ENCODE measurements around the gene RIN2. TPM values are rescaled to one million over a fixed set of nuclear protein-coding genes. Genes with fewer than 3 reads are reported as not detected.

The RIN2 gene
- total and polyA plus RNA-seq, 2 of the 13 experiments (the other 11 are each of a cell fraction or from before 2014, with no cell fraction given), result 2.5 to 5.1 TPM

DNA sequence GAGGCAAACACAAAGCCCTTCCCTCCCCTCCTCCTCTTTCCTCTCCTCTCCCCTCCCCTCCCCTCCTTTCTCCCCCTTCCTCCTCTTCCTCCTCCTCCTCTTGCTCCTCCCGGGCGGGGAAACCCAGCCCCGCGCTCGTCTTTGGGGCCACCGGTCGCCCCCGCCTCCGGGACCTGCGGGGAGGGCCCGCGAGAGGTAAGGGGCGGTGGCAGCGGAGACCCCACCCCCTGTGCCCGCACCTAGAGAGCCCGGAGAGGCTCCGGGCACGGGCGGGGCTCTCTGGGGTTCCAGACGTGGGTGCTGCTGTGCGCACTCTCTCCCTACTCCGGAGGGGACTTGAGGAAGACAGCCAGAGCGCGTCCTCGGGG, at the start of gene RIN2 (continued):
- TF ChIP-seq ZNF589 (CRISPR knock-in tag; conservative IDR thresholded peaks at IDR 0.05) (0 out of 2 replicates have a peak, but pooled peaks have one; percentile 37), ZSCAN25 (CRISPR knock-in tag; IDR thresholded peaks at IDR 0.05) (peak; percentile 50; the same call in 1 of the 2 replicates), DNMT3B (CRISPR knock-in tag; conservative IDR thresholded peaks at IDR 0.05) (no peak; the same call in 1 of the 2 replicates), HNRNPL (IDR thresholded peaks at IDR 0.05; ENCODE audit: low read depth, low read length) (peak; percentile 58; the same call in 1 of the 2 replicates), SRSF1 (optimal IDR thresholded peaks at IDR 0.05; ENCODE audit: low read depth, low read length) (peak; percentile 79), NFE2L1 (CRISPR knock-in tag; IDR thresholded peaks at IDR 0.05; ENCODE audit: borderline replicate concordance) (no peak), SRY (CRISPR knock-in tag; IDR thresholded peaks at IDR 0.05) (0 out of 2 replicates have a peak, but pooled peaks have one; percentile 17), POLR2AphosphoS5 (IDR thresholded peaks at IDR 0.05; ENCODE audit: low read depth, low read length) (peak; percentile 24; the same call in 1 of the 2 replicates), MAZ (IDR thresholded peaks at IDR 0.05; ENCODE audit: borderline replicate concordance, low read depth, low read length) (peak; percentile 2; the same call in 1 of the 2 replicates), MAZ (CRISPR knock-in tag; IDR thresholded peaks at IDR 0.05; ENCODE audit: low read depth) (peak; percentile 2; the same call in 1 of the 2 replicates), TCF12 (IDR thresholded peaks at IDR 0.05) (no peak), TCF12 (CRISPR knock-in tag; IDR thresholded peaks at IDR 0.05) (no peak), POLR2A (IDR thresholded peaks at IDR 0.05; ENCODE audit: insufficient read depth in 1 of 2, low read depth in 2 of 2, low read length in 2 of 2) (peak in 1 of 2 experiments; percentile 54; a peak in 2 of 4 replicates)
- TF ChIP-seq, protein P1, sequence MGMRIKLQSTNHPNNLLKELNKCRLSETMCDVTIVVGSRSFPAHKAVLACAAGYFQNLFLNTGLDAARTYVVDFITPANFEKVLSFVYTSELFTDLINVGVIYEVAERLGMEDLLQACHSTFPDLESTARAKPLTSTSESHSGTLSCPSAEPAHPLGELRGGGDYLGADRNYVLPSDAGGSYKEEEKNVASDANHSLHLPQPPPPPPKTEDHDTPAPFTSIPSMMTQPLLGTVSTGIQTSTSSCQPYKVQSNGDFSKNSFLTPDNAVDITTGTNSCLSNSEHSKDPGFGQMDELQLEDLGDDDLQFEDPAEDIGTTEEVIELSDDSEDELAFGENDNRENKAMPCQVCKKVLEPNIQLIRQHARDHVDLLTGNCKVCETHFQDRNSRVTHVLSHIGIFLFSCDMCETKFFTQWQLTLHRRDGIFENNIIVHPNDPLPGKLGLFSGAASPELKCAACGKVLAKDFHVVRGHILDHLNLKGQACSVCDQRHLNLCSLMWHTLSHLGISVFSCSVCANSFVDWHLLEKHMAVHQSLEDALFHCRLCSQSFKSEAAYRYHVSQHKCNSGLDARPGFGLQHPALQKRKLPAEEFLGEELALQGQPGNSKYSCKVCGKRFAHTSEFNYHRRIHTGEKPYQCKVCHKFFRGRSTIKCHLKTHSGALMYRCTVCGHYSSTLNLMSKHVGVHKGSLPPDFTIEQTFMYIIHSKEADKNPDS (CRISPR knock-in tag; IDR thresholded peaks at IDR 0.05), result 0 out of 2 replicates have a peak, but pooled peaks have one; percentile 4
- TF ChIP-seq, protein P2, sequence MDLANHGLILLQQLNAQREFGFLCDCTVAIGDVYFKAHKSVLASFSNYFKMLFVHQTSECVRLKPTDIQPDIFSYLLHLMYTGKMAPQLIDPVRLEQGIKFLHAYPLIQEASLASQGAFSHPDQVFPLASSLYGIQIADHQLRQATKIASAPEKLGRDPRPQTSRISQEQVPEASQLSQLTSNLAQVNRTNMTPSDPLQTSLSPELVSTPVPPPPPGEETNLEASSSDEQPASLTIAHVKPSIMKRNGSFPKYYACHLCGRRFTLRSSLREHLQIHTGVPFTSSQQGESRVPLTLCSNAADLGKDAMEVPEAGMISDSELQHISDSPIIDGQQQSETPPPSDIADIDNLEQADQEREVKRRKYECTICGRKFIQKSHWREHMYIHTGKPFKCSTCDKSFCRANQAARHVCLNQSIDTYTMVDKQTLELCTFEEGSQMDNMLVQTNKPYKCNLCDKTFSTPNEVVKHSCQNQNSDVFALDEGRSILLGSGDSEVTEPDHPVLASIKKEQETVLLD (CRISPR knock-in tag; IDR thresholded peaks at IDR 0.05; ENCODE audit: low read depth), result peak; percentile 40; the same call in 1 of the 2 replicates
- TF ChIP-seq, protein P3, sequence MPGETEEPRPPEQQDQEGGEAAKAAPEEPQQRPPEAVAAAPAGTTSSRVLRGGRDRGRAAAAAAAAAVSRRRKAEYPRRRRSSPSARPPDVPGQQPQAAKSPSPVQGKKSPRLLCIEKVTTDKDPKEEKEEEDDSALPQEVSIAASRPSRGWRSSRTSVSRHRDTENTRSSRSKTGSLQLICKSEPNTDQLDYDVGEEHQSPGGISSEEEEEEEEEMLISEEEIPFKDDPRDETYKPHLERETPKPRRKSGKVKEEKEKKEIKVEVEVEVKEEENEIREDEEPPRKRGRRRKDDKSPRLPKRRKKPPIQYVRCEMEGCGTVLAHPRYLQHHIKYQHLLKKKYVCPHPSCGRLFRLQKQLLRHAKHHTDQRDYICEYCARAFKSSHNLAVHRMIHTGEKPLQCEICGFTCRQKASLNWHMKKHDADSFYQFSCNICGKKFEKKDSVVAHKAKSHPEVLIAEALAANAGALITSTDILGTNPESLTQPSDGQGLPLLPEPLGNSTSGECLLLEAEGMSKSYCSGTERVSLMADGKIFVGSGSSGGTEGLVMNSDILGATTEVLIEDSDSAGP (CRISPR knock-in tag; IDR thresholded peaks at IDR 0.05; ENCODE audit: borderline replicate concordance), result 0 out of 2 replicates have a peak, but pooled peaks have one; percentile 6
- TF ChIP-seq, protein P4, sequence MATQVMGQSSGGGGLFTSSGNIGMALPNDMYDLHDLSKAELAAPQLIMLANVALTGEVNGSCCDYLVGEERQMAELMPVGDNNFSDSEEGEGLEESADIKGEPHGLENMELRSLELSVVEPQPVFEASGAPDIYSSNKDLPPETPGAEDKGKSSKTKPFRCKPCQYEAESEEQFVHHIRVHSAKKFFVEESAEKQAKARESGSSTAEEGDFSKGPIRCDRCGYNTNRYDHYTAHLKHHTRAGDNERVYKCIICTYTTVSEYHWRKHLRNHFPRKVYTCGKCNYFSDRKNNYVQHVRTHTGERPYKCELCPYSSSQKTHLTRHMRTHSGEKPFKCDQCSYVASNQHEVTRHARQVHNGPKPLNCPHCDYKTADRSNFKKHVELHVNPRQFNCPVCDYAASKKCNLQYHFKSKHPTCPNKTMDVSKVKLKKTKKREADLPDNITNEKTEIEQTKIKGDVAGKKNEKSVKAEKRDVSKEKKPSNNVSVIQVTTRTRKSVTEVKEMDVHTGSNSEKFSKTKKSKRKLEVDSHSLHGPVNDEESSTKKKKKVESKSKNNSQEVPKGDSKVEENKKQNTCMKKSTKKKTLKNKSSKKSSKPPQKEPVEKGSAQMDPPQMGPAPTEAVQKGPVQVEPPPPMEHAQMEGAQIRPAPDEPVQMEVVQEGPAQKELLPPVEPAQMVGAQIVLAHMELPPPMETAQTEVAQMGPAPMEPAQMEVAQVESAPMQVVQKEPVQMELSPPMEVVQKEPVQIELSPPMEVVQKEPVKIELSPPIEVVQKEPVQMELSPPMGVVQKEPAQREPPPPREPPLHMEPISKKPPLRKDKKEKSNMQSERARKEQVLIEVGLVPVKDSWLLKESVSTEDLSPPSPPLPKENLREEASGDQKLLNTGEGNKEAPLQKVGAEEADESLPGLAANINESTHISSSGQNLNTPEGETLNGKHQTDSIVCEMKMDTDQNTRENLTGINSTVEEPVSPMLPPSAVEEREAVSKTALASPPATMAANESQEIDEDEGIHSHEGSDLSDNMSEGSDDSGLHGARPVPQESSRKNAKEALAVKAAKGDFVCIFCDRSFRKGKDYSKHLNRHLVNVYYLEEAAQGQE (IDR thresholded peaks at IDR 0.05; ENCODE audit: borderline replicate concordance in 1 of 2, low read depth in 1 of 2, low read length in 2 of 2), result 0 out of 4 replicates have a peak, but pooled peaks of 1 of the 2 experiments have one; percentile 0
- TF ChIP-seq, protein P5, sequence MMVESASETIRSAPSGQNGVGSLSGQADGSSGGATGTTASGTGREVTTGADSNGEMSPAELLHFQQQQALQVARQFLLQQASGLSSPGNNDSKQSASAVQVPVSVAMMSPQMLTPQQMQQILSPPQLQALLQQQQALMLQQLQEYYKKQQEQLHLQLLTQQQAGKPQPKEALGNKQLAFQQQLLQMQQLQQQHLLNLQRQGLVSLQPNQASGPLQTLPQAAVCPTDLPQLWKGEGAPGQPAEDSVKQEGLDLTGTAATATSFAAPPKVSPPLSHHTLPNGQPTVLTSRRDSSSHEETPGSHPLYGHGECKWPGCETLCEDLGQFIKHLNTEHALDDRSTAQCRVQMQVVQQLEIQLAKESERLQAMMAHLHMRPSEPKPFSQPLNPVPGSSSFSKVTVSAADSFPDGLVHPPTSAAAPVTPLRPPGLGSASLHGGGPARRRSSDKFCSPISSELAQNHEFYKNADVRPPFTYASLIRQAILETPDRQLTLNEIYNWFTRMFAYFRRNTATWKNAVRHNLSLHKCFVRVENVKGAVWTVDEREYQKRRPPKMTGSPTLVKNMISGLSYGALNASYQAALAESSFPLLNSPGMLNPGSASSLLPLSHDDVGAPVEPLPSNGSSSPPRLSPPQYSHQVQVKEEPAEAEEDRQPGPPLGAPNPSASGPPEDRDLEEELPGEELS (CRISPR knock-in tag; IDR thresholded peaks at IDR 0.05), result no peak

Data from HepG2 (cell line).